Measurements from ENCODE around the gene NOXO1. TPM values are rescaled to one million over a fixed set of nuclear protein-coding genes. Genes with fewer than 3 reads are reported as not detected.
A peak's percentile ranks its signal among the peaks of the same experiment; 100 is the strongest.

Gene NOXO1
- total and polyA plus RNA-seq, 4 experiments from 2014 or later, result 0.47 to 0.84 (median 0.52) TPM

GRCh38 chr16:1991135-1991551 is 9.9 kb upstream of the NOXO1 start:
- H3K4me3 ChIP-seq (ENCODE audit: low read length in 2 of 2), result peak overlapping the region; percentile 36 to 52
- H3K36me3 Mint-ChIP-seq, result peaks cover 6% of the 10 kb centered on the region in 2 donors
- H3K9me3 Mint-ChIP-seq, result peaks cover 0 to 1% (median 0%) of the 10 kb centered on the region in 8 donors
- peak in 4 of 5 donors; percentile 46 to 83 (median 51) for DNase-seq
- POLR2A ChIA-PET (ENCODE audit: partially characterized antibody), result interaction anchor here (1.1 to 5.7 kb wide), 9 partner anchors 10 to 219 kb away, joined by 3 to 71 read pairs (median 25); partner anchors contain the start of genes EME2, MRPS34, MSRB1 and NDUFB10
- CTCF ChIA-PET (ENCODE audit: partially characterized antibody), result interaction anchor here (1.2 to 1.6 kb wide), 2 partner anchors 13 to 149 kb away, joined by 5 to 7 read pairs; no protein-coding TSS in a partner anchor
- no peaks in the 10 kb centered on the region for H3K36me3 ChIP-seq (ENCODE audit: insufficient read depth, low read length)
- H3K27me3 Mint-ChIP-seq, result peaks cover 6 to 7% of the 10 kb centered on the region in 2 donors
- intact Hi-C loops (cut with micrococcal nuclease), result loop anchor here (2.0 to 5.0 kb wide), 2 partner anchors 18 to 49 kb away; partner anchors contain the start of genes MSRB1 and TBL3
- H3K4me1 ChIP-seq (ENCODE audit: insufficient read depth, low read length), result peaks cover 22% of the 10 kb centered on the region
- no peaks in the 10 kb centered on the region for H3K9me3 ChIP-seq (ENCODE audit: control insufficient read depth in 1 of 2, low read length in 2 of 2)
- H3K27ac Mint-ChIP-seq, result peak overlapping the region; percentile 76 to 93 (median 85)
- H3K27me3 ChIP-seq (ENCODE audit: insufficient read depth, low read length), result no peaks in the 10 kb centered on the region
- H3K27ac ChIP-seq (ENCODE audit: low read depth, low read length), result peak overlapping the region; percentile 61
- peak overlapping the region; percentile 73 to 84 (median 78) for H3K4me3 Mint-ChIP-seq
- peaks cover 6 to 30% (median 16%) of the 10 kb centered on the region in 4 donors for H3K4me1 Mint-ChIP-seq

GRCh38 chr16:1990351-1991134 is 9.3 kb upstream of the NOXO1 start:
- peak in 1 of 5 donors; percentile 56 for DNase-seq
- Histone ChIP-seq H3K27me3 (ENCODE audit: insufficient read depth, low read length) (no peaks in the 10 kb centered on the region), H3K36me3 (ENCODE audit: insufficient read depth, low read length) (peaks cover 4% of the 10 kb centered on the region), H3K27ac (ENCODE audit: low read depth, low read length) (peak overlapping the region; percentile 30), H3K4me3 (ENCODE audit: low read length in 2 of 2) (peak overlapping the region; percentile 36 to 52), H3K9me3 (ENCODE audit: control insufficient read depth in 1 of 2, low read length in 2 of 2) (no peaks in the 10 kb centered on the region), H3K4me1 (ENCODE audit: insufficient read depth, low read length) (peaks cover 22% of the 10 kb centered on the region)
- Mint-ChIP-seq H3K4me3 (peak overlapping the region; percentile 73 to 84 (median 78)), H3K27me3 (peaks cover 6 to 7% of the 10 kb centered on the region in 2 donors), H3K4me1 (peaks cover 6 to 30% (median 16%) of the 10 kb centered on the region in 4 donors), H3K27ac (peak overlapping the region in 6 of 7 donors; percentile 76 to 93 (median 86)), H3K9me3 (peaks cover 0 to 1% (median 0%) of the 10 kb centered on the region in 8 donors), H3K36me3 (peaks cover 6% of the 10 kb centered on the region in 2 donors)
- intact Hi-C loops (cut with micrococcal nuclease), result loop anchor here (2.0 to 5.0 kb wide), 2 partner anchors 18 to 48 kb away; partner anchors contain the start of genes MSRB1 and TBL3
- POLR2A ChIA-PET (ENCODE audit: partially characterized antibody), result interaction anchor here (1.1 to 5.7 kb wide), 8 partner anchors 9 to 218 kb away, joined by 3 to 71 read pairs (median 24); partner anchors contain the start of genes EME2, MRPS34, MSRB1 and NDUFB10
- CTCF ChIA-PET (ENCODE audit: partially characterized antibody), result interaction anchor here (1.2 to 1.6 kb wide), 2 partner anchors 13 to 150 kb away, joined by 5 to 7 read pairs; no protein-coding TSS in a partner anchor

GRCh38 chr16:1990101-1990350 is 8.8 kb upstream of the NOXO1 start:
- POLR2A ChIA-PET (ENCODE audit: partially characterized antibody), result interaction anchor here (1.1 to 5.7 kb wide), 7 partner anchors 9 to 165 kb away, joined by 3 to 71 read pairs (median 29); partner anchors contain the start of genes MSRB1, NDUFB10, NOXO1 and RPS2
- Mint-ChIP-seq H3K27ac (no peak overlapping the region), H3K9me3 (peaks cover 0 to 1% (median 0%) of the 10 kb centered on the region in 8 donors), H3K4me3 (no peak overlapping the region), H3K36me3 (peaks cover 6 to 9% of the 10 kb centered on the region in 2 donors), H3K4me1 (peaks cover 6 to 30% (median 18%) of the 10 kb centered on the region in 4 donors), H3K27me3 (peaks cover 6 to 7% of the 10 kb centered on the region in 2 donors)
- no peak overlapping the region for H3K27ac ChIP-seq (ENCODE audit: low read depth, low read length)
- no peaks in the 10 kb centered on the region for H3K27me3 ChIP-seq (ENCODE audit: insufficient read depth, low read length)
- H3K9me3 ChIP-seq (ENCODE audit: control insufficient read depth in 1 of 2, low read length in 2 of 2), result no peaks in the 10 kb centered on the region
- H3K36me3 ChIP-seq (ENCODE audit: insufficient read depth, low read length), result peaks cover 4% of the 10 kb centered on the region
- intact Hi-C loops (cut with micrococcal nuclease), result loop anchor here (2.0 to 5.0 kb wide), 2 partner anchors 17 to 48 kb away; partner anchors contain the start of genes MSRB1 and TBL3
- H3K4me1 ChIP-seq (ENCODE audit: insufficient read depth, low read length), result peaks cover 26% of the 10 kb centered on the region
- no peak for DNase-seq
- no peak overlapping the region for H3K4me3 ChIP-seq (ENCODE audit: low read length in 2 of 2)
- CTCF ChIA-PET (ENCODE audit: partially characterized antibody), result interaction anchor here (1.6 kb wide), 1 partner anchor 14 kb away, joined by 7 read pairs; no protein-coding TSS in a partner anchor

GRCh38 chr16:1989209-1990100 is 8.2 kb upstream of the NOXO1 start, which contains the start of gene SYNGR3:
TSS of gene SYNGR3 (plus strand) at chr16:1989970. CDS start at chr16:1990103, 133 bp downstream.
- Histone ChIP-seq H3K4me1 (ENCODE audit: insufficient read depth, low read length) (peaks cover 32% of the 10 kb centered on the region), H3K9me3 (ENCODE audit: control insufficient read depth in 1 of 2, low read length in 2 of 2) (no peaks in the 10 kb centered on the region), H3K27ac (ENCODE audit: low read depth, low read length) (peak within 1 kb of the TSS; percentile 30), H3K4me3 (ENCODE audit: low read length in 2 of 2) (peak within 1 kb of the TSS; percentile 36 to 52), H3K27me3 (ENCODE audit: insufficient read depth, low read length) (no peaks in the 10 kb centered on the region), H3K36me3 (ENCODE audit: insufficient read depth, low read length) (peaks cover 4% of the 10 kb centered on the region)
- no peak for DNase-seq
- H3K9me3 Mint-ChIP-seq, result peaks cover 0 to 1% (median 0%) of the 10 kb centered on the region in 8 donors
- ChIA-PET POLR2A (ENCODE audit: partially characterized antibody) (interaction anchor here (1.9 to 5.7 kb wide), 5 partner anchors 19 to 166 kb away, joined by 7 to 71 read pairs (median 29); partner anchors contain the start of genes NDUFB10, RPS2, TRAF7 and ZNF598), CTCF (ENCODE audit: partially characterized antibody) (interaction anchor here (1.6 to 3.3 kb wide), 2 partner anchors 14 to 151 kb away, joined by 4 to 13 read pairs; no protein-coding TSS in a partner anchor)
- H3K4me3 Mint-ChIP-seq, result peak within 1 kb of the TSS; percentile 24 to 84 (median 76)
- peak within 1 kb of the TSS in 5 of 7 donors; percentile 64 to 89 (median 70) for H3K27ac Mint-ChIP-seq
- H3K36me3 Mint-ChIP-seq, result peaks cover 6 to 10% of the 10 kb centered on the region in 2 donors
- peaks cover 6 to 7% of the 10 kb centered on the region in 2 donors for H3K27me3 Mint-ChIP-seq
- intact Hi-C loops (cut with micrococcal nuclease), result loop anchor here (2.0 to 5.0 kb wide), 2 partner anchors 17 to 47 kb away; partner anchors contain the start of genes MSRB1 and TBL3
- peaks cover 9 to 33% (median 19%) of the 10 kb centered on the region in 4 donors for H3K4me1 Mint-ChIP-seq

- Mint-ChIP-seq H3K4me3 (peak overlapping the region in 1 of 8 donors; percentile 60), H3K9me3 (no peaks in the 10 kb centered on the region), H3K4me1 (peaks cover 10 to 43% (median 27%) of the 10 kb centered on the region in 4 donors), H3K36me3 (peaks cover 6 to 10% of the 10 kb centered on the region in 2 donors), H3K27ac (peak overlapping the region in 1 of 7 donors; percentile 68), H3K27me3 (peaks cover 6 to 9% of the 10 kb centered on the region in 2 donors)
- H3K4me1 ChIP-seq (ENCODE audit: insufficient read depth, low read length), result peaks cover 43% of the 10 kb centered on the region
- ChIA-PET CTCF (ENCODE audit: partially characterized antibody) (interaction anchor here (3.3 kb wide), 1 partner anchor 17 kb away, joined by 13 read pairs; no protein-coding TSS in a partner anchor), POLR2A (ENCODE audit: partially characterized antibody) (interaction anchor here (0.8 to 7.5 kb wide), 4 partner anchors 16 to 26 kb away, joined by 3 to 99 read pairs (median 6); partner anchors contain the start of genes NDUFB10, RNF151, RPS2 and TBL3)
- H3K27me3 ChIP-seq (ENCODE audit: insufficient read depth, low read length), result no peaks in the 10 kb centered on the region
- H3K4me3 ChIP-seq (ENCODE audit: low read length in 2 of 2), result no peak overlapping the region
- no peaks in the 10 kb centered on the region for H3K9me3 ChIP-seq (ENCODE audit: control insufficient read depth in 1 of 2, low read length in 2 of 2)
- no peak for DNase-seq
- H3K27ac ChIP-seq (ENCODE audit: low read depth, low read length), result no peak overlapping the region
- peaks cover 4% of the 10 kb centered on the region for H3K36me3 ChIP-seq (ENCODE audit: insufficient read depth, low read length)
- intact Hi-C loops (cut with micrococcal nuclease), result no loop called here
Observed at GRCh38 chr16:1987198-1987597, 5.9 kb upstream of the NOXO1 start.

Measured in CD4-positive, alpha-beta memory T cell (primary cell).